Uterus (tissue), 2 donors: ENCODE results near the gene PTCD3.

Experiments used
- POLR2A ChIP-seq, 2 donors: fragments of 450-650 bp; IDR thresholded peaks; one replicate each; pipeline ENCODE4 v1.6.1; 2016; ENCODE audit warnings: antibody characterized with exemption in 2 of 2, mild to moderate bottlenecking in 1 of 2, moderate library complexity in 1 of 2
- TF ChIP-seq, protein P1 (sequence below), 4 experiments: fragments of 200-600 bp in 2 of 4; fragments of 450-650 bp in 2 of 4; sonication (generic) in 2 of 4; IDR thresholded peaks; one replicate each; pipeline ENCODE4 v1.5.1; 2016 to 2019; ENCODE audit warnings: antibody characterized with exemption in 4 of 4, mild to moderate bottlenecking in 2 of 4, moderate library complexity in 1 of 4

DNA sequence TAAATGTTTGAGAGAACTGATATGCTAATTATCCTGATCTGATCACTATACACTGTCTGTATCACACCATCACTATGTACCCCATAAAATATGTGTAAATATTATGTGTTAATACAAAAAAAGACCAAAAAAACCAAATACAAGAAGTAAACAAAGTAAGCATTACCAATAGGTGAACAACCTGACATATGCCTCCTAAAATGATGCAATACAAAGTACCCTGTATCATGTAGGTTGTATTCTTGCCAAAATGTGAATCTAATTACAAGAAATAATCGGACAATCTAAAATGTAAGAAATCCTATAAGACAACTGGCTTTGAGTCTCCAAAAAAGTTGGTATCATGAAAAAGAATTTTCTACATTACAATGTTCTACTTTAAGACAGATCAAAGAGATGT is 8.1 kb upstream of the PTCD3 start:
- TF ChIP-seq POLR2A (IDR thresholded peaks at IDR 0.05), result no peak
- TF ChIP-seq, protein P1, sequence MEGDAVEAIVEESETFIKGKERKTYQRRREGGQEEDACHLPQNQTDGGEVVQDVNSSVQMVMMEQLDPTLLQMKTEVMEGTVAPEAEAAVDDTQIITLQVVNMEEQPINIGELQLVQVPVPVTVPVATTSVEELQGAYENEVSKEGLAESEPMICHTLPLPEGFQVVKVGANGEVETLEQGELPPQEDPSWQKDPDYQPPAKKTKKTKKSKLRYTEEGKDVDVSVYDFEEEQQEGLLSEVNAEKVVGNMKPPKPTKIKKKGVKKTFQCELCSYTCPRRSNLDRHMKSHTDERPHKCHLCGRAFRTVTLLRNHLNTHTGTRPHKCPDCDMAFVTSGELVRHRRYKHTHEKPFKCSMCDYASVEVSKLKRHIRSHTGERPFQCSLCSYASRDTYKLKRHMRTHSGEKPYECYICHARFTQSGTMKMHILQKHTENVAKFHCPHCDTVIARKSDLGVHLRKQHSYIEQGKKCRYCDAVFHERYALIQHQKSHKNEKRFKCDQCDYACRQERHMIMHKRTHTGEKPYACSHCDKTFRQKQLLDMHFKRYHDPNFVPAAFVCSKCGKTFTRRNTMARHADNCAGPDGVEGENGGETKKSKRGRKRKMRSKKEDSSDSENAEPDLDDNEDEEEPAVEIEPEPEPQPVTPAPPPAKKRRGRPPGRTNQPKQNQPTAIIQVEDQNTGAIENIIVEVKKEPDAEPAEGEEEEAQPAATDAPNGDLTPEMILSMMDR (IDR thresholded peaks at IDR 0.05), result no peak
